Uterus (tissue), 2 donors: Measurements from ENCODE around the gene CD8B2.
"Not testable (repeated sequence)": the region's sequence is repeated elsewhere in the genome, so short reads cannot be mapped to it uniquely, and the experiment has no call there.

Experiments used
- CTCF ChIP-seq, 4 experiments: fragments of 200-600 bp in 2 of 4; fragments of 450-650 bp in 2 of 4; sonication (generic) in 2 of 4; IDR thresholded peaks; one replicate each; pipeline ENCODE4 v1.5.1; 2016 to 2019; ENCODE audit warnings: antibody characterized with exemption in 4 of 4, mild to moderate bottlenecking in 2 of 4, moderate library complexity in 1 of 4
- POLR2A ChIP-seq, 2 donors: fragments of 450-650 bp; IDR thresholded peaks; one replicate each; pipeline ENCODE4 v1.6.1; 2016; ENCODE audit warnings: antibody characterized with exemption in 2 of 2, mild to moderate bottlenecking in 1 of 2, moderate library complexity in 1 of 2

GRCh38 chr2:106510791-106511190, 23.6 kb downstream of the CD8B2 start:
- not testable (repeated sequence) for TF ChIP-seq CTCF, POLR2A (IDR thresholded peaks at IDR 0.05)
